Esophagus muscularis mucosa (tissue), 4 donors: ENCODE data around the gene SPDEF. TPM values are rescaled to one million over a fixed set of nuclear protein-coding genes. Genes with fewer than 3 reads are reported as not detected.

Experiments
- DNase-seq: peaks from one replicate; pipeline ENCODE4 v3.0.0-alpha.2; 2017; ENCODE audit errors: extremely low spot score
- H3K27ac ChIP-seq, 4 donors: fragments of 200-600 bp; sonication (generic); replicated peaks in 1 of 4; 1 replicate in 3 of 4; 2 replicates in 1 of 4; pipeline ENCODE4 v1.5.1; 2016 to 2019; ENCODE audit warnings: mild to moderate bottlenecking in 1 of 4
- H3K27me3 ChIP-seq, 4 donors: fragments of 200-600 bp; sonication (generic); one replicate each; pipeline versions ENCODE4 v1.5.1 to v1.6.0; 2016 to 2019
- H3K36me3 ChIP-seq, 4 donors: fragments of 200-600 bp; sonication (generic); one replicate each; pipeline ENCODE4 v1.5.1; 2016 to 2019
- H3K4me1 ChIP-seq, 4 donors: fragments of 200-600 bp; sonication (generic); one replicate each; pipeline ENCODE4 v1.5.1; 2016 to 2019
- H3K4me3 ChIP-seq, 4 donors: fragments of 200-600 bp; sonication (generic); 1 replicate in 2 of 4; 2 replicates in 2 of 4; pipeline ENCODE4 v1.5.1; 2016 to 2019; ENCODE audit warnings: mild to moderate bottlenecking in 4 of 4, moderate library complexity in 1 of 4
- H3K9me3 ChIP-seq, 4 donors: fragments of 200-600 bp; sonication (generic); 1 replicate in 3 of 4; 2 replicates in 1 of 4; pipeline ENCODE4 v1.5.1; 2016 to 2019
- EP300 ChIP-seq: sonication (generic); formaldehyde crosslinking; IDR thresholded peaks from one replicate; pipeline ENCODE4 v1.6.1; 2017; ENCODE audit warnings: antibody characterized with exemption
- POLR2A ChIP-seq: fragments of 450-650 bp; IDR thresholded peaks from one replicate; pipeline ENCODE4 v1.6.1; 2017; ENCODE audit warnings: antibody characterized with exemption, moderate library complexity, mild to moderate bottlenecking, low read depth
- POLR2AphosphoS5 ChIP-seq, 2 donors: sonication (generic); formaldehyde crosslinking; IDR thresholded peaks; one replicate each; pipeline ENCODE4 v1.6.1; 2017; ENCODE audit warnings: antibody characterized with exemption in 2 of 2
- WGBS: methylation state at CpG from one replicate; pipeline ENCODE4 v1.1.5; 2018; 5-methylcytosine and 5-hydroxymethylcytosine counted together
- intact Hi-C: fragments of 100-400 bp; cut with DNase I; formaldehyde crosslinking; loops from one replicate; pipeline ENCODE4 v1.15.1; 2023
- total RNA-seq, 4 donors: library from RNA; depleted of rRNA; stranded (reverse); fragments of >200 nt; gene quantifications; one replicate each; pipeline versions ENCODE4 v1.1.0 to v1.2.1, GENCODE V29; 2016
- TF ChIP-seq, protein P1 (sequence below), 3 experiments: fragments of 200-600 bp in 2 of 3; fragments of 450-650 bp in 1 of 3; sonication (generic) in 2 of 3; IDR thresholded peaks; one replicate each; pipeline ENCODE4 v1.5.1; 2017 to 2019; ENCODE audit warnings: antibody characterized with exemption in 3 of 3, mild to moderate bottlenecking in 2 of 3, moderate library complexity in 1 of 3

SPDEF gene
- total RNA-seq, 4 donors from 2014 or later: not detected

DNA sequence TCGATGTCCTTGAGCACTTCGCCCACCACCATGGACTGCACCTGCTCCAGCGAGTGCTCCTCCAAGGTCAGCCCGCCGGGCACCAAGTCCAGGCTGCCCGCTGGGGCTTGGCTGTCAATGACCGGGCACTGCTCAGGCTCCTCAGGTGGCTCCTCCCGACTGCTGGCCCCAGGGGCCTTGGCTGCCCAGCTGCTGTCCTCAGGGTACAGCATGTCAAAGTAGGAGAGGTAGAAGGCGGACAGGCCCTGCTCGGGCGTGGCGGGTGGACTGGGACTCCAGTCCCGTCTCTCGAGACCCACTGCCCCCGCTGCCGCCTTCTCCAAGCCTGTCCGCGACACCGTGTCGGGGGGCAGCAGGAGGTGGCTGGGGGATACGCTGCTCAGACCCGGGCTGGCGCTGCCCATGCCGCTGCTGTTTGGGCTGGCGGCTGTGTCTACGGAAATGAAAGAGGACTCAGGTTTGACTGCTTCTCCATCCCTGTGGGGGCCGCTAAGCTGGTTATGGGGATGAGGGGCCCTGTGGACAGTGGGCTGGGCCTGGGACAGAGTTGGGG, 12.0 kb downstream of the SPDEF start:
- 88% methylated on average over 8 of the region's 27 CpGs for WGBS

DNA sequence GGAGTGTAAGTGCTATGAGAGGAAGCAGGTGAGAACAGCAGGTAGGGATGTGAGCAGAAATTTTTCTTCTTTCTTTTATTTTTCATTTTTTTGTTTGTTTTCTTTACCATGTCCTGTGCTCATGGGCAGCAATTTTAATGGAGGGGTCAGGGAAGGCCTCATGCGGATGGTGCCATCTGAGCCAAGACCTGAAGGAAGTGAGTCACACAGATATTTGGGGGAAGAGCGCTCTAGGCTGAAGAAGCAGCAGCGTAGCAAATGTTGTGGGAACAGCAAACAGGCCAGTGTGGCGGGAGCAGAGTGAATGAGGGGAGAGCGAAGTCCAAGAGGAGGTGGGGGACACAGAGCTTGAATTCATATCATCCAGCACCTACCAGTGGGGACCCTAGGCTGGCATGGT, 12.7 kb downstream of the SPDEF start:
- intact Hi-C loops: no loop called here
- no peak for TF ChIP-seq POLR2AphosphoS5 (IDR thresholded peaks at IDR 0.05)
- no peak overlapping the region for H3K27ac ChIP-seq

More for the DNA sequence above, 12.0 kb downstream of the SPDEF start:
- H3K27me3 ChIP-seq: no peaks in the 10 kb centered on the region
- peaks cover 6 to 13% (median 13%) of the 10 kb centered on the region in 4 donors for H3K4me1 ChIP-seq
- H3K36me3 ChIP-seq: no peaks in the 10 kb centered on the region
- intact Hi-C loops: no loop called here
- DNase-seq: no peak
- TF ChIP-seq POLR2A (no peak), EP300 (no peak), POLR2AphosphoS5 (IDR thresholded peaks at IDR 0.05) (no peak)
- TF ChIP-seq, protein P1, sequence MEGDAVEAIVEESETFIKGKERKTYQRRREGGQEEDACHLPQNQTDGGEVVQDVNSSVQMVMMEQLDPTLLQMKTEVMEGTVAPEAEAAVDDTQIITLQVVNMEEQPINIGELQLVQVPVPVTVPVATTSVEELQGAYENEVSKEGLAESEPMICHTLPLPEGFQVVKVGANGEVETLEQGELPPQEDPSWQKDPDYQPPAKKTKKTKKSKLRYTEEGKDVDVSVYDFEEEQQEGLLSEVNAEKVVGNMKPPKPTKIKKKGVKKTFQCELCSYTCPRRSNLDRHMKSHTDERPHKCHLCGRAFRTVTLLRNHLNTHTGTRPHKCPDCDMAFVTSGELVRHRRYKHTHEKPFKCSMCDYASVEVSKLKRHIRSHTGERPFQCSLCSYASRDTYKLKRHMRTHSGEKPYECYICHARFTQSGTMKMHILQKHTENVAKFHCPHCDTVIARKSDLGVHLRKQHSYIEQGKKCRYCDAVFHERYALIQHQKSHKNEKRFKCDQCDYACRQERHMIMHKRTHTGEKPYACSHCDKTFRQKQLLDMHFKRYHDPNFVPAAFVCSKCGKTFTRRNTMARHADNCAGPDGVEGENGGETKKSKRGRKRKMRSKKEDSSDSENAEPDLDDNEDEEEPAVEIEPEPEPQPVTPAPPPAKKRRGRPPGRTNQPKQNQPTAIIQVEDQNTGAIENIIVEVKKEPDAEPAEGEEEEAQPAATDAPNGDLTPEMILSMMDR (IDR thresholded peaks at IDR 0.05): no peak
- H3K27ac ChIP-seq: no peak overlapping the region
- no peaks in the 10 kb centered on the region for H3K9me3 ChIP-seq
- H3K4me3 ChIP-seq: no peak overlapping the region

DNA sequence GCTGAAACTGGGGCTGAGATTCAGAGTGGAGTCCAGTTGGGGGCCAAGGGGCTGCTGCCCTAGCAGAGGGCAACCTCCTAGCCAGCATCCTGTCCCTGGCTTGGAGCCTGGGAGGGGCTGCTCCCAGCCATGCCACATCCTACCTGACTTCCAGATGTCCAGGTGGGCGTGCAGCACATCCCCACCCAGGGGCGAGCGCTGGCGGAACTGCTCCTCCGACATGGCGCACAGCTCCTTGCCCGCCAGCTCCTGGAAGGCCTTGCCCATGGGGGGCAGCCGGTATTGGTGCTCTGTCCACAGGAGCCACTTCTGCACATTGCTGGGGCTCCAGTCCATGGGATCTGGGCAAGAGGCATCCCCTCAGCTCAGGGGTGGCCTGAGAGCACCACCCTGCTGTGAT, 15.3 kb downstream of the SPDEF start:
- H3K36me3 ChIP-seq: no peaks in the 10 kb centered on the region
- H3K4me1 ChIP-seq: peaks cover 0 to under 1% (median 0%) of the 10 kb centered on the region in 4 donors
- DNase-seq: no peak
- WGBS: no CpG with 5 or more reads among the region's 8 CpGs
- no peaks in the 10 kb centered on the region for H3K9me3 ChIP-seq
- no peak overlapping the region for H3K27ac ChIP-seq
- intact Hi-C loops: no loop called here
- H3K4me3 ChIP-seq: no peak overlapping the region
- H3K27me3 ChIP-seq: no peaks in the 10 kb centered on the region
- no peak for TF ChIP-seq POLR2AphosphoS5 (IDR thresholded peaks at IDR 0.05)
- TF ChIP-seq POLR2A: no peak
- TF ChIP-seq EP300: no peak
- TF ChIP-seq, protein P1 (IDR thresholded peaks at IDR 0.05): no peak

More for the DNA sequence above, 12.7 kb downstream of the SPDEF start:
- Histone ChIP-seq H3K36me3 (no peaks in the 10 kb centered on the region), H3K9me3 (no peaks in the 10 kb centered on the region), H3K4me1 (peaks cover 6 to 13% (median 13%) of the 10 kb centered on the region in 4 donors), H3K27me3 (no peaks in the 10 kb centered on the region), H3K4me3 (no peak overlapping the region)
- no peak for DNase-seq
- 78% methylated on average over 5 of the region's 5 CpGs for WGBS

DNA sequence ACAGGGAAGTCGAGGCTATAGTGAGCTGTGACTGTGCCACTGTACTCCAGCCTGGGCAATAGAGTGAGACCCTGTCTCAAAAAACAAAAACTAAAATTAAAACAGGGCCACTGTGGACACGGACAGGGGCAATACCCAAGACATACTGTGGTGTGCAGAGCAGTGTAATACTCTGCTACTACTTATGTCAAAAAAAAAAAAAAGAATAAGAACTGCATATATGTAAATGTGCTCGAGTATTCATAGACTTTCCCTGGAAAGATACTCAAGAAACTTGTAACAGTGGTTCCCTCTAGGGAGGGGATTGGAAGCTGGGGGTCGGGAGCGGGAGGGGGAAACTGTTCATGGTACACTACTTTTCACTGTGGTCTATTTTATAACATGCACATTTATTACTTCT, 15.9 kb downstream of the SPDEF start:
- H3K27me3 ChIP-seq: no peaks in the 10 kb centered on the region
- H3K4me3 ChIP-seq: no peak overlapping the region
- no peaks in the 10 kb centered on the region for H3K36me3 ChIP-seq
- DNase-seq: no peak
- WGBS: 77% methylated on average over 5 of the region's 5 CpGs
- no peak overlapping the region for H3K27ac ChIP-seq
- H3K9me3 ChIP-seq: no peaks in the 10 kb centered on the region
- no peak for TF ChIP-seq EP300
- TF ChIP-seq, protein P1 (IDR thresholded peaks at IDR 0.05): no peak
- TF ChIP-seq POLR2A: no peak
- TF ChIP-seq POLR2AphosphoS5 (IDR thresholded peaks at IDR 0.05): no peak
- intact Hi-C loops: no loop called here
- no peaks in the 10 kb centered on the region for H3K4me1 ChIP-seq

DNA sequence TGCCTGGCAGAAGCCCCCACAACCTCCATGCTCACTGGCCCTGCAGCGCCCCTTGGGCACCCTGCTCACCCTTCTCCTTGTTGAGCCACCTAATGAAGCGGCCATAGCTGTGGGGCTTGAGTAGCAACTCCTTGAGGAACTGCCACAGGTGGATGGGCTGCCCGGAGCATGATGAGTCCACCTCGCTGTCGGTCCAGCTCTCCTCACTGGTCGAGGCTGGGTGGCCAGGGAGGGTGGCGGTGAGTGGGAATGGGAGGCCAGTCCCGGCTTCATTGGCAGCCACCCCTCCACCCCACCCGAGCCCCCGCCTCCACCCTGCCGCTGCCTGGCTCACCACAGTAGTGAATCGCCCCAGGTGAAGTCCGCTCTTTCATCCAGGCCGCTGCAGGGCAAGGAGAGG, 16.9 kb downstream of the SPDEF start:
- Histone ChIP-seq H3K27me3 (no peaks in the 10 kb centered on the region), H3K27ac (no peak overlapping the region), H3K36me3 (no peaks in the 10 kb centered on the region), H3K4me3 (no peak overlapping the region), H3K9me3 (no peaks in the 10 kb centered on the region), H3K4me1 (no peaks in the 10 kb centered on the region)
- 88% methylated on average over 7 of the region's 14 CpGs for WGBS
- no peak for DNase-seq
- TF ChIP-seq, protein P1 (IDR thresholded peaks at IDR 0.05): no peak
- TF ChIP-seq POLR2A (no peak), EP300 (no peak), POLR2AphosphoS5 (IDR thresholded peaks at IDR 0.05) (no peak)
- intact Hi-C loops: no loop called here
